ENCODE results near the gene PHACTR4. TPM values are rescaled to one million over a fixed set of nuclear protein-coding genes. Genes with fewer than 3 reads are reported as not detected.

PHACTR4 gene
- total RNA-seq, 4 donors from 2014 or later: 9.0 to 45.2 (median 24.3) TPM

- H3K27ac ChIP-seq: no peak overlapping the region
- H3K27me3 ChIP-seq: no peaks in the 10 kb centered on the region
- no peaks in the 10 kb centered on the region for H3K9me3 ChIP-seq
- no peak for DNase-seq
- intact Hi-C loops (cut with DNase I; ENCODE audit: low total_unique reads): no loop called here
- TF ChIP-seq POLR2A (IDR thresholded peaks at IDR 0.05) (no peak), CTCF (IDR thresholded peaks at IDR 0.05) (no peak)
- H3K4me3 ChIP-seq: no peak overlapping the region
- H3K36me3 ChIP-seq: no peaks in the 10 kb centered on the region
- H3K4me1 ChIP-seq: no peaks in the 10 kb centered on the region
Observed at GRCh38 chr1:28501925-28502324, 132.4 kb downstream of the PHACTR4 start.

GRCh38 chr1:28503117-28503516 lies 133.6 kb downstream of the PHACTR4 start:
- Histone ChIP-seq H3K36me3 (no peaks in the 10 kb centered on the region), H3K4me1 (peaks cover 0 to under 1% of the 10 kb centered on the region in 2 donors), H3K4me3 (no peak overlapping the region), H3K9me3 (no peaks in the 10 kb centered on the region), H3K27ac (no peak overlapping the region), H3K27me3 (no peaks in the 10 kb centered on the region)
- TF ChIP-seq POLR2A (IDR thresholded peaks at IDR 0.05) (no peak), CTCF (IDR thresholded peaks at IDR 0.05) (no peak)
- DNase-seq: no peak
- intact Hi-C loops (cut with DNase I; ENCODE audit: low total_unique reads): no loop called here

GRCh38 chr1:28505406-28506187 lies 136.1 kb downstream of the PHACTR4 start, which contains the start of gene RCC1:
TSS of gene RCC1 (plus strand) at chr1:28506043. CDS start at chr1:28529867, 23,824 bp downstream.
- peak within 1 kb of the TSS; percentile 68 to 75 for H3K27ac ChIP-seq
- peak in 1 of 4 experiments; percentile 11 for TF ChIP-seq CTCF (IDR thresholded peaks at IDR 0.05)
- TF ChIP-seq POLR2A (IDR thresholded peaks at IDR 0.05): peak; percentile 88 to 97
- H3K36me3 ChIP-seq: no peaks in the 10 kb centered on the region
- H3K9me3 ChIP-seq: no peaks in the 10 kb centered on the region
- peaks cover 0 to 10% of the 10 kb centered on the region in 2 donors for H3K4me1 ChIP-seq
- intact Hi-C loops (cut with DNase I; ENCODE audit: low total_unique reads): no loop called here
- DNase-seq: peak; percentile 96 to 98
- H3K27me3 ChIP-seq: no peaks in the 10 kb centered on the region
- peak within 1 kb of the TSS; percentile 50 to 65 for H3K4me3 ChIP-seq

GRCh38 chr1:28506907-28507246 lies 137.3 kb downstream of the PHACTR4 start:
- Histone ChIP-seq H3K4me1 (peaks cover 0 to 10% of the 10 kb centered on the region in 2 donors), H3K27ac (peak overlapping the region; percentile 68 to 75)
- intact Hi-C loops (cut with DNase I; ENCODE audit: low total_unique reads): no loop called here

More at GRCh38 chr1:28506907-28507246, 137.3 kb downstream of the PHACTR4 start:
- H3K4me3 ChIP-seq: peak overlapping the region; percentile 50 to 65
- no peak for DNase-seq
- TF ChIP-seq CTCF (IDR thresholded peaks at IDR 0.05): no peak
- TF ChIP-seq POLR2A (IDR thresholded peaks at IDR 0.05): no peak
- H3K27me3 ChIP-seq: no peaks in the 10 kb centered on the region
- H3K36me3 ChIP-seq: no peaks in the 10 kb centered on the region
- H3K9me3 ChIP-seq: no peaks in the 10 kb centered on the region
